ENCODE results near the gene TRIM2.
"Not testable (repeated sequence)": the region's sequence is repeated elsewhere in the genome, so short reads cannot be mapped to it uniquely, and the experiment has no call there.

The TRIM2 gene

DNA sequence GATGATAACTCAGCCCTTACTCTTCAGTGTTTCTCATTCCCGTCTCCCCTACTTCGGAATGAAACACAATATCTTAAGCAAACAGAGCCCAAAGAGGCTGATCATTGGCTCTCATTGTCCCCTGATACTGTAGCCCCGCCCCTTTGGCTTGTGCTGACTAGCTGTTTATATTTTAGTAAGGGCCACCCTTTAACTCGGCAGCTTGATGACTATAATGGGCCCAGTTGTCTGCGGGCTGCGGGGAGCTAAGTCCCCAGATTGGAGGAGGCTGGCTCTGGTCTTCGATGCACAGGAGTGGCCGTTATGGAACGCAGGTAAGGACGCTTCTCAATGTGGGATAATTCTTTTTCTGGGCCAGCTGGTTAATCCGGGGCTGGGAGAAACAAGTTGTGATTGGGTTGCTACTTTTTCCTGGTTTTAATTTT lies at the start of gene TRIM2:
Gene TRIM2 (plus strand): TSS at position 197 of the 425 bp plus-strand sequence. CDS start 88 bp downstream, at position 285.
- DNase-seq = peak; percentile 22

GRCh38 chr4:153155686-153156085 lies 48.6 kb upstream of the TRIM2 start:
- no peak for DNase-seq

- DNase-seq = no peak
Measured at GRCh38 chr4:153156263-153156662, 48.0 kb upstream of the TRIM2 start.

GRCh38 chr4:153156721-153157120 lies 47.5 kb upstream of the TRIM2 start:
- no peak for DNase-seq

DNA sequence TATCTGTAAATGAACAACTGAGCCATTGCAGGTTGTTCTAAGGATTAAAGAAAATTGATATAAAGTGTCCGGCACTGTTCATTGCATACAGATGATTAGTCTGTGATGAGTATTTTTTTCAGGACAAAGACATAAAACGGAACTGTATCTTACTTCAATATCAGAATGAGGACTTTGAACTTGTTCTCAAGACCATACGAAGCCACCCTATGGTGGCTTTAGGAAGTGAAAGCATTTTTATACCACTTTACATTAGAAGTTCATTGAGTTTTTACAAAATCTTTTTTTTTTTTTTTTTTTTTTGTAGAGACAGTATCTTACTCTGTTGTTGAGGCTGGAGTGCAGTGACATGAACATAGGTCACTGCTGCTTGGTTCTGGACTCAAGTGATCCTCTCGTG lies 45.2 kb upstream of the TRIM2 start:
- no peak for DNase-seq

DNA sequence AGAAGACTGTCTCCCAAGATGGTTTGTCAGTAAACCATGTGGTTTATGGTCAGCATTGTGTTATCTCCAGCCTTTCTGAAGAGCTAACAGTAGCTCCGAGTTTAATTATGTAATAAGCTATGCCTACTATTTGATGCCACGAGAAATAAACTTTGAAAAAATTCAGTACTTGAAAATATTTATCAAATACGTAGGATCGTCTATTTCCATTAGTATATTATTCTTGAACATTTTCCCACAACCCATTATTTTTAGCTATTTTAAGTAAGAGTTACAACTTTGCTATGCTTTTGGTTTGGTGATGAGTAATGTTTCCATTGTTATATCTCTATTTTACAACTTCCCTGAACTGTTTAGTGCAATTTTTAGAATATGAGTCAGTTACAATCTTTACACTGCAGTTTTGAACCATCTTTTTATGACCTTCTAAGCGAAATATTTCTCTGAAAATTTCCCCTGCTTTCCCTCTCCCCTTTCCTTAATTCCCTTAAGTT lies 44.5 kb upstream of the TRIM2 start:
- DNase-seq = no peak

GRCh38 chr4:153160821-153161220 lies 43.4 kb upstream of the TRIM2 start:
- DNase-seq = no peak

DNA sequence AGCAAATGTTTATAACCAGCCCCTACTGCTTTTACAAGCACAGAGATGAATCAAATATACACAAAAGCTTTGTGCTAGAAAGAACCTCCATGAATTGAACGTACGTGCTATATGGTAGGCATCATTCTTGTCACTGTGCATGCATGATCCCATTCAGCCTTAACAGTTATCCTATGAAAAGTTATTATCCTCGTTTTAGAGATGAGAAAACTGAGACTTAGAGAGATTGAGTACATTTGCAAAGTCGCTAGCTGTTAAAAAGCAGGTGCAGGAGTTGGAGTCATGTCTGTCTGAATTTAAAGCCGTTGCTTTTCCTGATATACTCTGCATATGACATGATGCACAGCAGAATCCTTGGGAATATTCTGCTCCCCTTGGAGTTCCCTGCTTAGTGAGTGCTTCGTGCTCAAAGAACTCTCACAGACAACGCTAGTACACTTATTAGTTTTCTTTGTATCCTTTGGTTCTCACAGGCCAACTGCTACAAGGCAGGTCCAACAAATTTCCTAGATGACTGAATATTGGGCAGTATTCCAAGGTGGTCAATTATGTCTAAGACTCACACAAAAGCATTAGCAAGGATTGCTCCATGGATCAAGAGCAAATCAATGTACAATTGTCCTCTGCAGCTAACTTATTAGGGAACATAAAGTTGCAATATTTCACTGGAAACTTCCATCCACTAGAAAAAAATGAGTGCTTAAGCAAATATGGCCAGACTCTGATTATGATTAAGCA lies 42.8 kb upstream of the TRIM2 start:
- no peak for DNase-seq

GRCh38 chr4:153165236-153165635 lies 39.0 kb upstream of the TRIM2 start:
- DNase-seq = not testable (repeated sequence)

DNA sequence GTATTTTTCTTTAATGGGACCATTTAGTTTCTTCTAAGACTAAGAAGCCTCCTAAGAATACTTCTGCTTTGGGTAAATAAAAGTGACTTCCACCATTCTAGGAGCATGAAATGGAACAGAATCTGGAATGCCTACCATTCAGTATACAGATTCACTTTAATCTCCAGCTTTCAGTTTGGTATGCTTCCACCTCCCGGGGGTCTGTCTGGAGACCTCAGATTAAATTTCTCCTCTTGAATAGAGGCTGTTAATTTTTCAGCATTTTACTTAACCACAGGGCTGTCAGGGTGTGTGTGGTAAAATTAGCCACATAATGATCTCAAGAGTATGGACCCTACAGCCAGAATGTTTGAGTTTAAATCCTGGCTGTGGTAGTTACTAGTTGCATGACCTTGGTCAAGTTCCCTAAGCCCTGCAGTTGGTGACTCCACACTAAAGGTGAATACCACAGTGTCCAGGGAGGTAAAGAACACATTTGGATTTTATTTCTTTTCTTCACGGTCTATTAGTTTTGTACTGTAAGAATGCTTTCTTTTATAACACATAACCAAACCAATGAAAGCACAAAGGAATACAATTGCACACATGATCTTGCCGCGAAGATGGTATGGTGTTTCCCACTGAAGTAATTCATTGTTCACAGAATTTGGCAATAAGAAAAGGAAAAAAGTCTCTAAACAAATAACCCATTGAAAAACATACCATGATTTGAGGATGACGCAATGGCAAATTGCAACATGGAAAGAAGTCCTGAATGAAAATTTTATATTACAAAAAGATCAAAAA lies 37.3 kb upstream of the TRIM2 start:
- DNase-seq = no peak

DNA sequence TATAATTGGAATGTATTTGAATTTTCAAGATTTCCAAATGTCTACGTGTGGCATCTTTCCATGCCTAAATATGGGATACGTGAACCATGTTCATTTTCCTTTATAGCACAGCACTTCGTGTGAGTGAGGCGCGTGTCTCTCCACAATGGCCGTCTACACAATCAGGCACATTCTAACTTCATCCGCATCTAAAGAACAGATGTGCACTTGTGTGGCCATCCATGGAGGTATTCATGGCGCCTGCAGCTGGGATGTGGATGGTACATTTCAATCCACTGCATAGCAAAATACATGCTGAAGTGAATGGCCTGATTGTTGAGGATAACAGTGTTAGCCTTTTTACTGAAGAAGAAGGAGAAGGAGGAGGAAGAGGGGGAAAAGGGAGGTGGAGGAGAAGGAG lies 34.5 kb upstream of the TRIM2 start:
- no peak for DNase-seq

DNA sequence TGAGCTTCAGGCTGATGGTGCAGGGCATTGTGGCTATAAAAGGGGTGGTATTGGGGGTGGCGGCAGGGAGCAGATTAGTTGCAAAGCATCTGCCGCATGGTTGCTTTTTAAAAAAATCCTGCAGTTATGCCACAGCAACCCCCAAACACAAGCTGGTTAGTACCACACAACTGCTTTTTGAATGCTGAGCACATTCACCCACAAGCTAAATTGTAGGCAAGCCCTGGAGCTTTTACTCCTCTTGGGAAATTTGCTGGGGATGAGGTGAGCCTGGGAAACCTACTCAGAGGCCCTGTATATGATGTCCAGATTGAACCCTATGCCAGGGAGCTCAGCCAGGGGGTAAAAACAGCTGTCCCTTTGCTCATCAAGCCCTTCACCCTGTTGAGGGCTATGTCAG lies 33.8 kb upstream of the TRIM2 start:
- no peak for DNase-seq

DNA sequence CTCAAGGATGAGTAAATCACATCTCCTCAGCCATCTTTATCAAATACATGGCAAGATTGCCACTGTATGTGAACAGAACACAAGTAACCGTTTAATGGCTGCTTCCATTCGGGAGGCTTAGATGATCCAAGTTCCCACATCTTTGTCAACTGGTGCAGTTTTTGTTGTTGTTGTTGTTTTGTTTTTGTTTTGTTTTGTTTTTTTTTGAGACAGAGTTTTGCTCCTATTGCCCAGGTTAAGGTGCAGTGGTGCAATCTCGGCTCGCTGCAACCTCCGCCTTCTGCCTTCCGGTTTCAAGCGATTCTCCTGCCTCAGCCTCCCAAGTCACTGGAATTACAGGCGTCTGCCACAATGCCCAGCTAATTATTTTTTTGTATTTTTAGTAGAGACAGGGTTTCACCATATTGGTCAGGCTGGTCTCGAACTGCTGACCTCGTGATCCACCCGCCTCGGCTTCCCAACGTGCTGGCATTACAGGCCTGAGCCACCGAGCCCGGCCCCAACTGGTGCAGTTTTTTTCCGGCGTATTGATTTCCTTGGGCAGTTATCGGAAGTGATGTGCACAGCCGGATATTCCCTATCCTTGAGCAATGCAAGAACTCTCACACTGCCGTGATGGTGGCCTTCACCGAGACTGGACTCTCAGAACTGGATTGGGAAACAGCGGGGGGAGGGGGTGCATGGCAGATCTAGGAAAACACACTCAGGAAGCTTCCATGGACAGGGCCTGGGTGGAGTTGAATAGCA lies 29.2 kb upstream of the TRIM2 start:
- DNase-seq = no peak

DNA sequence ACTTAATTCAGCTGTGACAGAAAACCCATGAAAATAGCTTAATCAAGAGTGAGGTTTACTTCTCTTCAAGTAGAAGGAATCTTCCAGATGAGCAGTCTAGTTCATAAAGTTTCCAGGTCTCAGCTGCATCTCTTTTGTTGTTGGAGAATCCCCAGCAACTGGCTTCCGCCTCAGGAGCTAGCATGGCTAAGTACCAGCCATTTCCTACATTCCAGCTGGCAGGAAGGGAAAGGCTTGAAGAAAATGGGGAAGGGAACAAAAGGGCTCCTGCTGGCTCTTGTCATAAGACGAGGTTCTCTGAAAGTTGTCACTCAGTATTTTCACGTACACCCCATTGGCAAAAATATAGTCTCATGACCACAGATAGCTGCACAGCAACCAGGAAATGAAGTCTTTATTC lies 27.3 kb upstream of the TRIM2 start:
- DNase-seq = no peak

DNA sequence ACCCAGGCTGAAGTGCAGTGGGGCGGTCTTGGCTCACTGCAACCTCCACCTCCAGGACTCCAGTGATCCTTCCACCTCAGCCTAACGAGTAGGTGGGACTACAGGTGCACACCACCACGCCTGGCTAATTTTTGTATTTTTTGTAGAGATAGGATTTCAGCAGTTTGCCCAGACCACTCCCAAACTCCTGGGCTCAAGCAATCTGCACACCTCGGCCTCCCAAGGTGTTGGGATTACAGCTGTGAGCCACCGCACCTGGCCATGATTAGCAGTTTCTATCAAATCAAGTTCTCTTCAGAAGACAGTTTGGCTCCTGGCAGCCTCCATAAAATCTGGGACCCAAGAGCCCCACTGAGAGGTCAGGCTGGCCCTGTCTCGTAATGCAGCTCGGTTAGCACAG lies 26.4 kb upstream of the TRIM2 start:
- no peak for DNase-seq

DNA sequence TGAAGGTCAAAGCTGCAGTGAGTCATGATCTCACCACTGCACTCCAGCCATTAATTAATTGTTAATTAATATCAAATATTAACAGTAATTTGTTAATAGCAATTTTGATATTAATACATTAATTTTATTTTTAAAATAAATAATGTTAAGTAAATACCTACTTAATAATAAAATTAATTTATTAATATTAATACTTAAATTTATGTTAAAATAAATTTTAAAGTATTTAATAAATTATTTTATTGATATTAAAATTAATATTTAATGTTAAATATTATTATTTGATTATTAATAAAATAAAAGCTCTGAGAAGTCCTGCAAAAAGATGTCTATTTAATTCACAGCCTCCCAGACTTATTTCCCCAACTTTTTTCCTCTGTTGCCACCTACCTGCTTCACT lies 25.1 kb upstream of the TRIM2 start:
- no peak for DNase-seq

DNA sequence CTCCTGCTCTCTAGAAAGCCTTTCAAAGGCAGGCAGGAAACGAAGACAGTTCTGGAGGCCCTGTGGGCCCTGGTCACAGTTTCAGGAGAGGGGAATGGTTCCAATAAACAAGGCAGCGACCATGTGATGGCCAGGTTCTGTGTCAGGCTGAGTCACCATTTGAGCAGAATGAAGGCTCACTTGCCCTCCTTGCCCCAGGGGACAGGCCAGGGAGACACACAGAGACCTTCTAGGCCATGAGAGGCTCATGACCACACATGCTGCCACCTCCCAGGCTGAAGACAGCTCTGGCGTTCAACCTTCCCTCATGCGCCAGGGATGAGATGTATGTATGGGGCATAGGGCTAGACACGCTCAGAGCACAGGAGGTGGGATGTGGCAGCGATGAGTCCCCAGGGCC lies 22.9 kb upstream of the TRIM2 start:
- DNase-seq = no peak

- DNase-seq = no peak
Measured at GRCh38 chr4:153181700-153182099, 22.5 kb upstream of the TRIM2 start.

DNA sequence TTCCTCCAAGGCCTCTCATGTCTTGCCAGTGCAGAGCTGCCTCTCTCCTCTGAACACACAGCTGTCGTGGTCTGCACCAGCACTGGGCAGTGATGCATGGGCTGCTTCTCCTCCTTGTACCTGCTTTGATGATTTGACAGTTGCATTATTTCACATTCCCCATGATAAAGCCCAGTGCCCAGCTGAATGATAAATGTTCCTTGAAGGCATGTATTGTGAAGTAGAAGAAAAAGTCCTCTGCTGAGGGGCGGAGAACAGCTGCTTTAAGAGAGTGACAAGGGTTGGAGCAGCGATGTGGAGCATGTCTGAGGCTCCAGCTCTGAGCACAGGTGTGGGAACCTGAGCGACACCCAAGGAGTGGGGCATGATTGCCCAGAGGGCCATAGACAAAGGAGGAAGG lies 21.1 kb upstream of the TRIM2 start:
- no peak for DNase-seq

DNA sequence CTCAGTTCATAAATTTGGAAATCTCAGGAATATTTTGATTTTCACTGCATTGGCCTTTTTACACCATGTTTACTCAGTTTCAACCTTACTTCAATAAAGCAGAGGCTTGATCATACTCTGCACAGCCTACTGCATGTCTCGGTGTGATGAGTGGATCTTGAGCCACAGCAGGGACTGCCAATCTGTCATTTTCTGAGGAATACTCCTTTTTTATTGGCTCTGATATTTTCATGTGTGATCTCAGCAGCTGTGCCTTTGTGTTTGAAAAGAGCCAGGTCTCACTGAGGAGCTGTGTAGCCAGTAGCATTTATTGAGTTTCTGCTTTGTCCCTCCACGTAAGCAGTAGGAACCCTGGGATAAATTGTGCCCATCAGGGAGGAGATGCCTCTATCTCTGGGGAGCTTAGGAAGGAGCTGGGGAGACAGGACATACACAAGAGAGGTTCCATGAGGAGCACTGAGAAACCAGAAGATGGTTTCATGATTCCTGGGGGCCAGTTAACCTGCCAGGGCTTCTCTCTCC lies 18.9 kb upstream of the TRIM2 start:
- no peak for DNase-seq

DNA sequence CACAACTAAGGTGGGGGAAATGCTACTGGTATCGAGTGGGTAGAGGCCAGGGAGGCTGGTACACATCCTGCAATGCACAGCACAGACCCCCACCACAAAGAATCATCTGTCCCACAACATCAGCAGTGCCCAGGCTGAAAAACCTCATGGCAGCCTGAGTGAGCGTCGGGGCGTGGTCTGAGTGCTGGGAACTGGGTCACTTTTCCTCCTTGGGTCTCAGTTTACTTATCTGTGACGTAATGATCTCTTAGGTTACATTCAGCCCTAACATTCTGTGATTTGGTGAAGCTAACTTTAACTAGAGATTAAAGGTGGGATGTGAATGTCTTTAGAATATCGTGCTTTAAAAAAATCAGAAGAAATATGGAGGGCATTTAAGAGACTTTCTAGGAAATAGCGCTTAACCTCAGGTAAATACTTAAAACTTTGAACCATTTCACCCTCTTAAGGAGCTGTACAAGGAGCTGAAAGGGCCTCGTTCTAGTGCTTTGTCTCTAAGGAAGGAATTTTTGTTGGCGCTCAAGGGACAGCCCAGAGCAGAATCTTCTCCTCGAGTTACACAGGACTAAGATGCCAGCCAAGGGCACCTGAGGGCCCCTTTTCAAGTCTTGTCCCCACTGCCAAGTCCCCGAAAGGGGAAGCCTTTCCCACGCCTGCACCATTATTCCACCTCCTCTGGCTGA lies 18.1 kb upstream of the TRIM2 start:
- no peak for DNase-seq

DNA sequence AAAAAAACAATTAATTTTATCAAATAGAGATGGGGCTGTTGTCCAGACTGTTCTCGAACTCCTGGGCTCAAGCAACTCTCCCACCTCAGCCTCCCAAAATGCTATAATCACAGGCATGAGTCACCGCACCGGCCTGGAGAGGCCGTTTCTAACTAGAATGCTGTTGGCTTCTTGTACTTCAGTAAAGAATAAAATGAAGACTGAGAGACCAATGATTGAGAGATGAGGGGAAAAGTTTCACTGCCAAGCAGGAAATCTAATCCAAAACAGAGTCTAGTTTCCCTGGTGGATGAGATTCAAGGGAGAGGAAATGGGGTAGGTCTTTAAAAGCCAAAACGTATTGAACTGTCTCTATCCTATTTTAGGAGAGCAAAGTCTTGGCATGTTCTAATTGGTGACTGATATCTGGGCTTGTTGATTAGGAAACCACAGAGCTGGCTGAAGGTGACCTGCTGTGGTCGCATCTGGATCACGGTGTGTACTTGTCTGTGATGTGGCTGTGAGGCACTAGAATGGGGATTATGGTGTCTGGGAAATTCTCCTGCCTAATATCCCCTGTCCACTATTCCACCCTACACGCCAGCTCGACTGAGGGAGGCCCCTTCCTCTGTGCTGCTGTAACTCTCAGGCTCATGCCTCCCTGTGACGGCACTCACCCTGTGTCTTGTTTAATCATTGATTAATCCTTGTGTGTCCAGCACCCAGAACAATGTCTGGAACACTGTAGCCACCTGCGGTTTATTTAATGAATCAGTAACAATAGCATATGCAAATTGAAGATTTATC lies 15.0 kb upstream of the TRIM2 start:
- no peak for DNase-seq

Measured in NCI-H1105 (cell line).